Common myeloid progenitor, CD34-positive (primary cell): ENCODE results near the gene AQP5.
"Not testable (repeated sequence)": the region's sequence is repeated elsewhere in the genome, so short reads cannot be mapped to it uniquely, and the experiment has no call there.

ENCODE experiments used
- CTCF ChIA-PET: fragments of 350-600 bp; sonication (Branson Sonifier 250); formaldehyde crosslinking; loops from one replicate; lab custom pipeline; 2021; ENCODE audit warnings: antibody characterized with exemption; lab: Charles Lee
- POLR2A ChIA-PET: fragments of 350-600 bp; sonication (Branson Sonifier 250); formaldehyde crosslinking; loops from one replicate; lab custom pipeline; 2021; ENCODE audit warnings: antibody characterized with exemption; lab: Charles Lee
- DNase-seq, 3 donors: peaks; one replicate each; pipeline versions ENCODE4 v3.0.0 to v3.0.0-alpha.2; 2013
- H3K27ac ChIP-seq, 2 experiments: 1 replicate in 1 of 2; 2 replicates in 1 of 2; pipeline ENCODE4 v1.7.0; 2013; ENCODE audit warnings: inconsistent platforms in 2 of 2, low read length in 2 of 2, mild to moderate bottlenecking in 2 of 2, low read depth in 1 of 2, moderate library complexity in 1 of 2; ENCODE audit not compliant: severe bottlenecking in 2 of 2, insufficient read depth in 1 of 2, poor library complexity in 1 of 2
- H3K27me3 ChIP-seq, 5 experiments: replicated peaks in 2 of 5; 1 replicate in 3 of 5; 2 replicates in 2 of 5; pipeline versions ENCODE4 v1.6.1 to v1.7.0; 2013; ENCODE audit warnings: low read length in 4 of 5, mild to moderate bottlenecking in 2 of 5, moderate library complexity in 2 of 5, inconsistent platforms in 1 of 5; ENCODE audit not compliant: insufficient read depth in 5 of 5, control insufficient read depth in 4 of 5
- H3K36me3 ChIP-seq, 4 experiments: 1 replicate in 2 of 4; 2 replicates in 2 of 4; pipeline versions ENCODE4 v1.6.1 to v1.7.0; 2013; ENCODE audit warnings: low read length in 3 of 4, control low read depth in 1 of 4, mild to moderate bottlenecking in 1 of 4; ENCODE audit not compliant: control insufficient read depth in 4 of 4, insufficient read depth in 4 of 4
- H3K4me1 ChIP-seq, 4 experiments: 1 replicate in 3 of 4; 2 replicates in 1 of 4; pipeline versions ENCODE4 v1.6.1 to v1.7.1; 2013; ENCODE audit warnings: low read length in 3 of 4, mild to moderate bottlenecking in 3 of 4, control low read depth in 1 of 4, inconsistent platforms in 1 of 4, moderate library complexity in 1 of 4; ENCODE audit not compliant: control insufficient read depth in 4 of 4, insufficient read depth in 4 of 4; ENCODE audit errors: control extremely low read depth in 1 of 4
- H3K4me3 ChIP-seq, 7 experiments: 1 replicate in 4 of 7; 2 replicates in 3 of 7; pipeline versions ENCODE4 v1.5.1 to v1.7.0; 2013; ENCODE audit warnings: mild to moderate bottlenecking in 7 of 7, low read length in 6 of 7, moderate library complexity in 6 of 7, inconsistent platforms in 2 of 7, low read depth in 2 of 7, control low read depth in 1 of 7; ENCODE audit not compliant: insufficient read depth in 4 of 7, control insufficient read depth in 1 of 7; ENCODE audit errors: extremely low read depth in 1 of 7
- H3K9me3 ChIP-seq, 5 experiments: 1 replicate in 4 of 5; 2 replicates in 1 of 5; pipeline versions ENCODE4 v1.6.1 to v1.7.1; 2013; ENCODE audit warnings: low read length in 4 of 5, mild to moderate bottlenecking in 2 of 5, inconsistent platforms in 1 of 5, low read depth in 1 of 5, moderate library complexity in 1 of 5; ENCODE audit not compliant: control insufficient read depth in 4 of 5, insufficient read depth in 2 of 5; ENCODE audit errors: control extremely low read depth in 1 of 5
- WGBS: methylation state at CpG from one replicate; pipeline ENCODE4 v1.1.5; 2013; ENCODE audit not compliant: insufficient coverage; 5-methylcytosine and 5-hydroxymethylcytosine counted together

The AQP5 gene

DNA sequence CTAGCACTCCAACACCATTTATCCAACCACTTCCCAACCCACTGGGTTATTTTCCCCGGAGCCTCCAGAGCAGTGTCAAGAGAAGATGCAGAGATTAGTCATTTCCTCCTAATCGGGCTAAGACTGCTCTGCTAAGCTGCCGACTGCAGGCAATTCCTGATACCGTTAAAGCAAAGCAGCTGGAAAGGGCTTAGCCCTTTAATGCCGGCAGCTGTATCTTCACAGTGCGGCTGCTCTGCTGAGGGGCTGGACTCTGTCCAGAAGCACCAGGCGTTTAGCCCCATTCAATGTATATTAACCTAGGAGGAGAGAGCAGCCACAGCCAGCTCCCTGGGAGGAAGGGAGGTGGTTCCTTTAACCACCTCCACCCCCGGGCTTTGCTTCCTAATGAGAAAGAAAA lies 22.2 kb downstream of the AQP5 start:
- peak; percentile 25 to 60 (median 51) for DNase-seq
- Histone ChIP-seq H3K4me3 (no peak overlapping the region), H3K36me3 (peaks cover 0 to 18% (median 9%) of the 10 kb centered on the region in 4 experiments), H3K9me3 (no peaks in the 10 kb centered on the region), H3K27ac (no peak overlapping the region), H3K4me1 (peaks cover 0 to 29% (median 22%) of the 10 kb centered on the region in 4 experiments), H3K27me3 (no peaks in the 10 kb centered on the region)
- ChIA-PET CTCF (interaction anchor here (0.8 to 9.6 kb wide), 8 partner anchors 8 to 86 kb away, joined by 3 to 139 read pairs (median 8); partner anchors contain the start of gene AQP6), POLR2A (no interaction called here)
- 0% methylated on average over 6 of the region's 8 CpGs for WGBS

DNA sequence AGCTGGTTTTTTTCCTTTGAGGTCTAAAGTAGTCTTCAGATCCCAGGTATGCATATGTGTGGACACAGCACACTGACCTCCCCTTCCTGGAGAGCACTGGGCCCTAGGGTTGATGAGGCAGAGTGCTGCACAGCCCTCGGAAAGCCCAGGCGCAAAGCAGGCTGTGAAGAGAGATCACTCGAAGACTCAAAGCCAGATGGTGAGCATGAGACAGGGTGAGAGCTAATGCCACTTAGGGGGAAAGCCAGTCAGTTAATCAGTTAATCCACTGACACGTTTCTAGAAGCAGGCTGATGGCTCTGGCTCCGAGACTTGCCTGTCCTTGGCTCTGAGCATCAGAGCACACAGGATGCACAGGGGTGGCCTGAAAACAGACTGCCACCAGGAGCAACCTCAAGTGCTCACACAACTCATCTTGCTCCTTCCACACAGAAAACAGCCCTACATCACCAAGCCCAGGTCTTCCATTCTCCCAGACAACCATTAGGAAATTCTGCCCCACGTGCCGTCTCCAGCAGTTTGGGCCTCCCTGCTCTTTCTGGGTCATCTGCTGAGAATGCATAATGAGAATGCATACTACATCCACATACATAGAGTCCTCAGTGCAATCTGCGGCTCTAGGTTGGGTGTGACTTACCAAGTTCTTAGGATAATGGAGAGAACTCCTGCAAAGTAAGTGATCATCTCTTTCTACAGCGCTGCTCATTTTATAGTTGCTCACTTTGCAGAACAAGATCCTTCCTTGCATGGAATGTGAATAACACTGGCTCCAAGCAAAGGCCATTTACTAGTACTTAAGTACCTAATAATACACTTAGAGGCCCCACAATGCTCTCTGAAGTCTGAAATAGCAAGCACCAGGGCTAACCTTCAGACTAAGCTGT lies 23.0 kb downstream of the AQP5 start:
- Histone ChIP-seq H3K27me3 (no peaks in the 10 kb centered on the region), H3K27ac (no peak overlapping the region), H3K4me1 (peaks cover 0 to 28% (median 20%) of the 10 kb centered on the region in 4 experiments), H3K36me3 (peaks cover 0 to 24% (median 12%) of the 10 kb centered on the region in 4 experiments), H3K4me3 (no peak overlapping the region), H3K9me3 (no peaks in the 10 kb centered on the region)
- no peak for DNase-seq
- 100% methylated on average over 6 of the region's 9 CpGs for WGBS
- ChIA-PET POLR2A (interaction anchor here (1.1 kb wide), 1 partner anchor 53 kb away, joined by 3 read pairs; no protein-coding TSS in a partner anchor), CTCF (interaction anchor here (1.1 to 9.6 kb wide), 8 partner anchors 8 to 85 kb away, joined by 3 to 139 read pairs (median 6); partner anchors contain the start of gene AQP6)

DNA sequence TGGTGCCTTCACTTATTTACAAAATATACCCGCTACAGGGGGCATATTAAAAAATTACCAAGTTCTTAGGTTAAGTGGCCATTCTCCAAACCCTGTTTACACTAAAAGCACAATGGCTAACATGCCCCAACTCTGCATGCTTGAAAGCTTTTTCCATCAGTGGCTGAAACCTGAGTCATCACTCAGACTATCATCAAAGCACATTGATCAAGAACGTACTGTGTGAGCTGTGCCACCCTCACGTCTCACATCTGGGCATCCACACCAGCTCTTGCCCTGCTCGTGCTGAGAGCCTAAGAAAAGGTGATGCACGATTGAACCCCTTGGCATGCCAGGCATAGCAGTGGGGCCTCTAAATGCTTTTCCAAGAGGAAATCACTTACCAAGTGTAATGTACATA lies 24.3 kb downstream of the AQP5 start:
- ChIA-PET CTCF (interaction anchor here (1.1 to 9.6 kb wide), 6 partner anchors 8 to 84 kb away, joined by 3 to 139 read pairs (median 4); partner anchors contain the start of gene AQP6), POLR2A (interaction anchor here (1.1 kb wide), 1 partner anchor 52 kb away, joined by 3 read pairs; no protein-coding TSS in a partner anchor)
- Histone ChIP-seq H3K36me3 (peaks cover 1 to 35% (median 20%) of the 10 kb centered on the region in 4 experiments), H3K27ac (no peak overlapping the region), H3K9me3 (no peaks in the 10 kb centered on the region), H3K4me3 (no peak overlapping the region), H3K27me3 (no peaks in the 10 kb centered on the region), H3K4me1 (peaks cover 0 to 27% (median 20%) of the 10 kb centered on the region in 4 experiments)
- 100% methylated on average over 1 of the region's 5 CpGs for WGBS
- no peak for DNase-seq

DNA sequence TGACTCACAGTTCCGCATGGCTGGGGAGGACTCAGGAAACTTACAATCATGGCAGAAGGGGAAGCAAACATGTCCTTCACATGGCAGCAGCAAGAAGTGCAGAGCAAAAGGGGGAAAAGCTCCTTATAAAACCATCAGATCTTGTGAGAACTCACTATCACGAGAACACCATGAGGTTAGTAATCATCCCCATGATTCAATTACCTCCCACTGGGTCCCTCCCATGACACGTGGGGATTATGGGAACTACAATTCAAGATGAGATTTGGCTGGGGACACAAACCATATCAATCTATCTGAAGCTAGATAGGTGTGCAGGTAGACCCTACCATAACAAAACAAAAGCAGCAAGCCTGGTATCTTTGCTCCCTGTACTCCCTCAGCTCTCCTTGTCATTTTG lies 24.8 kb downstream of the AQP5 start:
- DNase-seq, POLR2A ChIA-PET, H3K27me3 ChIP-seq, H3K4me3 ChIP-seq, H3K9me3 ChIP-seq, H3K27ac ChIP-seq: not testable (repeated sequence)
- CTCF ChIA-PET: interaction anchor here (1.2 to 9.6 kb wide), 4 partner anchors 8 to 83 kb away, joined by 3 to 139 read pairs (median 5); partner anchors contain the start of gene AQP6
- Histone ChIP-seq H3K36me3 (peaks cover 2 to 37% (median 20%) of the 10 kb centered on the region in 4 experiments), H3K4me1 (peaks cover 0 to 27% (median 20%) of the 10 kb centered on the region in 4 experiments)
- 100% methylated on average over 1 of the region's 3 CpGs for WGBS

DNA sequence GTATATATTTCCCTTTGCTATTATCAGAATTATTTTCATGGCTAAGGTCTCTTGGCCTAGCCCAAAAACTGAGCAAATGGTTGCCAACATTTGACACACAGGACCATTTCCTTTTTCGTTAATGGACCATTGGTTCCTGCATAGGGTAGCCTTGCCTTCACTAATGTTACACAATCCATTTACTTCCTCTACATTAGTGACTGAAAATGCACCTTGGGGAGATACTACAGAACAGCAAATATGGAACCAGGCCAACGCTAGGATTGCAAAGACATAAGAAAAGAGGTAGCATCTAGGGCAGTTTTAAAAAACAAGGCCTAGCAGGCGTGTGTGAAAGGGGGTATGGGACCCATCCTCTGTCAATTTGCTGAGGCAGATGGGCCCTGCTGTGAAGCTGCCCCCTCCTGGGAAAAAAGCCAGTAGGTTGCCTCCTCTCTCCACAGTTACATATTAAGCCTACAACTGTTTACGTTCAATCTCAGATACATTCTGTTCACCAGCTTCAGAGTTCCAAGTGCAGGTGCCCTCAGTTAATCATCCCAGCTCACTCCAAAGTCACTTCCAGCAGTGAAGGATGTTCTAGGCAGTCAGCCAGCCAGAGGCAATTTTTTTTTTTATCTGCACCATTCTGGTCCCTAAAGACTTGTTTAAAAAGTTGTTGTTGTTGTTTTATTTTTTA lies 26.1 kb downstream of the AQP5 start:
- 100% methylated on average over 4 of the region's 4 CpGs for WGBS
- ChIA-PET POLR2A (no interaction called here), CTCF (interaction anchor here (1.6 kb wide), 1 partner anchor 52 kb away, joined by 3 read pairs; no protein-coding TSS in a partner anchor)
- Histone ChIP-seq H3K4me1 (peaks cover 0 to 17% (median 11%) of the 10 kb centered on the region in 4 experiments), H3K27ac (no peak overlapping the region), H3K4me3 (no peak overlapping the region), H3K27me3 (no peaks in the 10 kb centered on the region), H3K9me3 (no peaks in the 10 kb centered on the region), H3K36me3 (peaks cover 10 to 48% (median 26%) of the 10 kb centered on the region in 4 experiments)
- DNase-seq: no peak

DNA sequence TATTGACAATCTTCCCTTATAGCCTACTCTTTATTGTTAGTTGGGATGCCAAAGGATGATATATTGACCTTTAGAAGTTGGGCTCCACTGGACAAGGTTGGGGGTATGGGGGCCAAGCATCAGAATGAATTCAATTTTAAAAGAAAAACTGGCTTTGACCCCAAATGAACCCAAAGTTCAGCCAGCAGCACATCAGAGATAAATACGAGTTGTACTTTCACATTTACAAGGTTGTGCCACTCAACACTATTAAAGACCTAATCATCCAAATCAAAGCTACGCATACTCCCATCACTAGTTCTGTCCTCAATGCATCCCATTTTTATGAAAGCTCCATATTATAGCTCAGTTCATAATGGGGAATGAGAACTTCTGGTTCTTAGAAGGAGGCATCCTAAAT lies 27.7 kb downstream of the AQP5 start:
- H3K27ac ChIP-seq, H3K4me3 ChIP-seq, DNase-seq, H3K4me1 ChIP-seq, H3K27me3 ChIP-seq, H3K9me3 ChIP-seq, POLR2A ChIA-PET: not testable (repeated sequence)
- peaks cover 14 to 63% (median 38%) of the 10 kb centered on the region in 4 experiments for H3K36me3 ChIP-seq
- no CpG with 5 or more reads among the region's 2 CpGs for WGBS
- CTCF ChIA-PET: interaction anchor here (1.1 to 5.9 kb wide), 5 partner anchors 11 to 119 kb away, joined by 3 to 34 read pairs (median 3); no protein-coding TSS in a partner anchor
